CD4-positive, alpha-beta T cell treated with Interleukin-12 subunit alpha and Interleukin-12 subunit beta, for 1 hour (primary cell): Measurements from ENCODE around the gene RABL6.
"Not testable (repeated sequence)": the region's sequence is repeated elsewhere in the genome, so short reads cannot be mapped to it uniquely, and the experiment has no call there.

Experiments used
- DNase-seq: peaks from one replicate; pipeline ENCODE4 v3.0.0-alpha.2; 2020

The RABL6 gene, protein sequence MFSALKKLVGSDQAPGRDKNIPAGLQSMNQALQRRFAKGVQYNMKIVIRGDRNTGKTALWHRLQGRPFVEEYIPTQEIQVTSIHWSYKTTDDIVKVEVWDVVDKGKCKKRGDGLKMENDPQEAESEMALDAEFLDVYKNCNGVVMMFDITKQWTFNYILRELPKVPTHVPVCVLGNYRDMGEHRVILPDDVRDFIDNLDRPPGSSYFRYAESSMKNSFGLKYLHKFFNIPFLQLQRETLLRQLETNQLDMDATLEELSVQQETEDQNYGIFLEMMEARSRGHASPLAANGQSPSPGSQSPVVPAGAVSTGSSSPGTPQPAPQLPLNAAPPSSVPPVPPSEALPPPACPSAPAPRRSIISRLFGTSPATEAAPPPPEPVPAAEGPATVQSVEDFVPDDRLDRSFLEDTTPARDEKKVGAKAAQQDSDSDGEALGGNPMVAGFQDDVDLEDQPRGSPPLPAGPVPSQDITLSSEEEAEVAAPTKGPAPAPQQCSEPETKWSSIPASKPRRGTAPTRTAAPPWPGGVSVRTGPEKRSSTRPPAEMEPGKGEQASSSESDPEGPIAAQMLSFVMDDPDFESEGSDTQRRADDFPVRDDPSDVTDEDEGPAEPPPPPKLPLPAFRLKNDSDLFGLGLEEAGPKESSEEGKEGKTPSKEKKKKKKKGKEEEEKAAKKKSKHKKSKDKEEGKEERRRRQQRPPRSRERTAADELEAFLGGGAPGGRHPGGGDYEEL

DNA sequence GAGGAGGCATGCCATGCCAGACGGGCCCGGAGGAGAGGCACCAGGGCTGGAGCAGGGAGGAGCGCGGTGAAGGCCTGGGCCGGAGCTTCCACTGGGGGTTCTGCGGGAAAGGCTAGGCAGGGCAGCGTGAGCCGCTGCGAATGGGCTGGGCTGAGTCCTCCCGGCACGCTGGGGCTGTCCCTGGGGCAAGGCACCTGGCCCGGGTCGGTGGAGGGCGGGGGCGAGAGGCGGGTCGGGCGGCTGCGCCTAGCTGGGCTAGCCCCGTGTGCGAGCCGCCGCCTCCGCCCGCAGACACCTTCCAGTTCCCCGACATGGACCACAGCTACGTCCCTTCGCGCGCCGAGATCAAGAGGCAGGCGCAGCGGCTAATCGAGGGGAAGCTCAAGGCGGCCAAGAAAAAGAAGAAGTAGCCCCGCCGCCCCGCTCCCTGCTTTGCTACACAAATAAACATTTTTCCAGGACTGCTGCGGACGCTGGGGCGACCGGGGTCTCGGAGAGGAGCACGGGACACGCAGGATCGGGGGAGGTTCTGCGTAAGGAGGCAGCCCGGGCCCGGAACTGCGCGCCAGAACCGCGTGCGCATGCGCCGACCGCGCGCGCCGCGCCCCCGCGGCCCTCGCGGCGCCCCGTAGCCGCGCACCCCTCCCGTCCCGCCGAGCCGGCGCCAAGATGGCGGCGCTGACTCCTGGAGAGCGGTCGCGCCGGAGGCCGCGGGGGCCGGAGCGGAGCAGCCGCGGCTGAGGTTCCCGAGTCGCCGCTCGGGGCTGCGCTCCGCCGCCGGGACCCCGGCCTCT is at the start of gene RABL6:
Gene RABL6 (plus strand): TSS at position 668 of the 794 bp plus-strand sequence. CDS start 249 bp downstream, outside the sequence.
- peak; percentile 89 for DNase-seq

DNA sequence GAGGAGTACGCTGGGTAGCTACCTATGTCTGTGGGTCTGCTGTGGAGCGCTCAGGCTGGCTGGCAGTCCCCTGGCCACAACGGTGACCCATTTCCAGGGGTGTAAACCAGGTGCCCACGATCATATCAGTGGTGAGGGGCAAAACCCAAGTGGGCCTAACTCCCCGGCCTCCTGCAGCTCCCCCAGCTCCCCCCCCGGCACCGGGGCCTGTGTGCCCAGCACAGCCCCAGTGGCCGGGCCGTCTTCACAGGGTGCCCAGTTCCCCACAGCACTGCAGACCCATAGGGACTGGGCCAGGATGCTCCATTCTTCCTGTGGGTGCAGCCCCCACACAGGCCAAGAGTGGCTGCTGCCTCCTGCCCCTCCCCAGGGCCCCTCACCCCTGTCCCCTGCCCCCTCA is 48.7 kb upstream of the RABL6 start:
- no peak for DNase-seq

DNA sequence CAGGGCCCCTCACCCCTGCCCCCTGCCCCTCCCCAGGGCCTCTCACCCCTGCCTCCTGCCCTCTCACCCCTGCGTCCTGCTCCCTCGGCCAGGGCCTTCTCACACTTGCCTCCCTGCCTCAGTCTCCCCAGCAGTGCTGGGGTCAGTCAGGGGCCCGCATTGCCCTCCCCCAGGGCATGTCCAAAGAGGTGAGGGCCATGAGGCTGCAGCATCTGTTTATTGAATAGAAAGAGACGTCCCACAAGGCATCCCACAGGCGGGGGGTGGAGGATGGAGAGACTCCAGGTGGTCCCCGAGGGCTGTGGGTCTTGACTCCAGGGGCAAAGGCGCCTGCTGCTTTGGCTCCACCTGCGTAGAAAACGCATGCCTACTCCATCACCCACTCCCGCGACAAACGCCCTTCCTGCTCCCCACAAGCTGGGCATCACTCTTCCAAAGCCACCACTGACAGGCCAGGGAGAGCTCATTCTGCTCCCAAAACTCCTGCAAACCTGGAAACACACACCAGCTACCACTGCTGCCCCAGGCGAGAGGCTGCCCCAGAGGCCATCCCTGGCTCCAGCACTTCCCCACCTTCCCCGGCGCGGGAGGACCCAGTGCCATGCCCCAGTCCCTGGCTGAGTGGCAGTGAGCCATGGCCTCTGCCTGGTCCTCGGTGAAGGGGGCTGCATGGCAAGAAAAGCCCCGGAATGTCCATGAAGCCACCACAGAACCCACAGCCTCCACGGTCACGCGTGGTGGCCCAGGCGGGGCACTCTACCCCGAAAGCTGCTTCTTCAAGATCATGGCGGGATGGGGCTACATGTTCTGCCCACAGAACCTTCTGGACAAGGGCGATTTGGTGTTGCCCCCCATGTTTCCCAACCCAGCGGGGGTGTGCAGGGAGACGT is 48.1 kb upstream of the RABL6 start:
- no peak for DNase-seq

DNA sequence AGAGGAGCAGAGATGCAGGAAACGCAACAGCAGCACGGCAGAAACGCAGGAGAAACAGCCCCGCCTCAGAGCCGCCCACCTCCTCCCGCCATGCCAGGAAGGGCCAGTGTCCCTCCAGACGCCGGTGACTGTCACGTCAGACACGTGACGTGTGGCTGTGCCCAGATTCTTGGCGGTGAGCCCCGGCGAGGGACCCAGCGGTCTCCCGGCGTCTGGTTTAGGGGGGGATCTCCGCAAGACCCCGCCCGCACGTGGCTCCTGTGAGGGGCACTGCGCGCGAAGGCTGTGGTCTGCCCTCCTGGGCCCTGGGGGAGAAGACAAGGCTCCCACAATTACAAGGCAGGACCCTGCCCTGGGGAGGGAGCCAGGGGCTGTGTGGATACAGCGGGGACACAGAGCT is 47.3 kb upstream of the RABL6 start:
- no peak for DNase-seq

DNA sequence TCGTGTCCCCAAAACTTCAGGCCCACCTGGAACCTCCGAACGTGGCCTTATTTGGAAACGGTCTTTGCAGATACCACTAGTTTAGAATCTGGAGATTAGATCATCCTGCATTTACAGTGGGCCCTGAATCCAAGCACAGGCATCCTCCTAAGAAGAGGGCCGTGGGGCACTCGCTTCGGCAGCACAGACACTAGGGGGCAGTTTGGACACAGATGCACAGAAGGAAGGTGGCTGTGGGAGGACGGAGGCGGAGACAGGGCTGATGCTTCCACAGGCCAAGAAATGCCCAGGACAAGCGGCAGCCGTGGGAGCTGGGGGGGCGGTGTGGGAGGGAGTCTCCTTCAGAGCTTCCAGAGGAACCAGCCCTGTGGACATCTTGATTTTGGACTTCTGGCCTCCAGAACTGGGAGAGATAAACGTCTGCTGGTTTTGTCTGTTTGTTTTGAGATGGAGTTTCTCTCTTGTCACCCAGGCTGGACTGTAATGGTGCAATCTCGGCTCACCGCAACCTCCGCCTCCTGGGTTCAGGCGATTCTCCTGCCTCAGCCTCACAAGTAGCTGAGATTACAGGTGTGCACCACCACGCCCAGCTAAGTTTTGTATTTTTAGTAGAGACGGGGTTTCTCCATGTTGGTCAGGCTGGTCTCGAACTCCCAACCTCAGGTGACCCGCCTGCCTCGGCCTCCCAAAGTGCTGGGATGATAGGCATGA is 46.8 kb upstream of the RABL6 start:
- DNase-seq: not testable (repeated sequence)

DNA sequence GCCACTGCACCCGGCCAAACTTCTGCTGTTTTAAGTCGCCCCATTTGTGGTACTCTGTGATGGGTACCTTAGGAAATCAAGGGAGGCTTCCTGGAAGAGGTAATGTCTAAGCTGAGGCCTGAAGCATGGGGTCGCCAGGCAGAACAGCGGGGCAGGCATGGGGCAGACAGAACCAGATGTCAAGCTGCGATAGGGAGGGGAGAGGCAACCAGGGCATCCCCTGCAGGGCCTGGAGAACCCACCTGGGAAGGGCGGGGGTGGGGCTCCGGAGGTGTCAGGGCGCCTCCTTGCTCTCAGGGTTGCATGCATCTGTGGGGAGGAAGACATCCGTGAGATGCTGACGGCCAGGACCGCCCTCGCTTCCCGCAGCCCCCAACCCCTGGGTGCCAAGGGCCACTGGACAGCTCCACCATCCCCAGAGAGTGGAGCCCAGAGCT is 46.2 kb upstream of the RABL6 start:
- no peak for DNase-seq

DNA sequence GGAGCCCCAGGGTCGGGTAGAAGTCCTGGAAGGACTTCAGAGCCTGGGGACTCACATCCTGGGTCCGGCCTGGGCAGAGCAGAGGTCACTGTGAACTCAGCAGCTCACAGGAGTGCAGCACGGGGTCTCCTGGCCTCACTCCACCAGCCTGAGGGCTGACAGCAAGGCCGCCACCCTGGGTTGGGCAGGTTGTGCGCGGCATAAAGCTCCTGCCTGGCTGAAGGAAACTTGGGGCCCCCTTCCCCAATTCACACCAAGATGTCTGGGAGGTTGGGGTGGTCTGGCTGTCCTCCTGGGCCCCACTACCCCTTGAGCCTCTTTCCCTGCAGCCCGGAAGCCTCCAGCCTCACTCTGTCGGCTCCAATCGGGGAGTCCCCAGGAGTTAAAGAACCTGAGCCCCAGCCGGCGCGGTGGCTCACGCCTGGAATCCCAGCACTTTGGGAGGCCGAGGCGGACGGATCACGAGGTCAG is 45.5 kb upstream of the RABL6 start:
- no peak for DNase-seq

DNA sequence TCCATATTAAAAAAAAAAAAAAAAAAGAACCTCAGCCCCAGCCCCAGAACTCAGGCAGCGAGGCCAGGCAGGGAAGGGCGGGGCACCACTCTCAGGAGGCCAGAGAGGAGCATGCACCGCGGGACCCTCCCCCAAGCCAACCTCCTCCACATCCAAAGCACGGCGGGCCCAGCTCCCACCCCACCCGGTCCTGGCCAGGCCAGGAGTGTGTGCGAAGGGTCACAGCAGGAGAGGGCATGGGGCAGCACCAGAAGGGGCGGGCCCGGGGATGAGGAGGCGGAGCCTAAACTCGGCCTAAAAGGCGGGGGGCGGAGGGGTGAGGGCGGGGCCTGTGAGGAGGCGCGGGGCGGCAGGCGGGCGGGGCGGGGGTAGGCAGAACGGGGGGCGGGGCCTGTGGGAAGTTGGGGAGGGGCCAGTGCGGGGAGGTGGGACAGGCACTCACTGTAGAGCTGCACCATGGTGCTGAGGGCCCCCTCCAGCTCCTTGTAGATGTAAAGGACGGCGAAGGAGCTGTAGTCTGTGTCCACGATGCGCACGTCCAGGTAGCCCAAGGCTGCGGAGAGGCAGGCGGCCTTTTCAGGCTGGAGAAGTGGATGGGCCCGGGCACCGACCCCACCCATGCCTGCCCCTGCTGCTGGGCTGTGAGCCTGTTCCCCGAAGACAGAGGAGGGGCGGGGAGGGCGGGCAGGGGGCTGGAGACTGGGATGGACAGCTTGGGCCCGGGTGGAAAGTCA is 44.7 kb upstream of the RABL6 start:
- peak; percentile 52 for DNase-seq

DNA sequence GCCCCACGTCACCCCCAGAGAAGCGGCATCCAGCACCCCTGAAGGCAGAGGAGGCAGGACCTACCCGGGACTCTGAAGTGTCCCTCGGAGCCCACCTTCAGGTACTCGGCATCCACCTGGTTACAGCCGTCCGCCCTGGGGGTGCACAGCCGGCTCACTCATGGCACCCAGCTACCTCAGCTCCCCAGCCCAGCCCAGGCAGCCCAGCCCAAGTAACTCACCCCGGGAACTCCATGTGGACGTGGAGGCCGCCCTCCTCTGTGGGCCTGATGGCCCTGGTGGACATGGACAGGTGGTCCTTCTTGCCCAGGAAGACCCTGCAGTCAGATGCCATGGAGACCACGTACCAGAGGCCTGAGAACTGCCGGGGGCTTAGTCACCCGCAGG is 44.1 kb upstream of the RABL6 start:
- no peak for DNase-seq

DNA sequence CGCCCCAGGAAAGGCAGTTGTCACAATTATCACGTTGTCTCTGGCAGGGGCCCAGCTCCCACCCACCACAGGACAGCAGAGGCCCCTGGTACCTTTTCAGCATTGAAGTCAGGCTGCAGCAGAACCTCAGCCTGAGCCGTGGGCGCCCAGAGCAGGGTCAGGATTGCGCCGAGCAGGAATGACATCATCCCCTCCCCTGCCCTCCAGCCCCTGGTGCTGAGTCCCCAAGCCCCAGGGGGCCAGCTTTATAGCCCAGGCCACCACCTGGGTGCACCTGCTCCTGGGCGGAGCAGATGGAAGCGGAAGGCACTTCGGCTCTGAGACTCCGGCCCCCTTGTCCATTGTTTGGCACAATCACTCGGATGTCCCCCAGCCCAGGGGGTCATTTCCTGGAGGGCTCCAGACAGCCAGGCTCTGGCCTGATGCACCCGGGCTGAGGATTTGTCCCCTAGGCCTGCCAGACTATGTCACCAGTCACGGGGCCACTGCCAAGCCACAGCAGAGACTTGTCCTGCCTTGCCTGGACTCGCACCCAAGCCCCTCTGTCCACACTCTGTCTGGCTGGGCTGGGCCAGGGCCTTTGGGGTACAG is 43.4 kb upstream of the RABL6 start, which contains the start of gene LCN15:
Gene LCN15 (minus strand): TSS at position 218 of the 591 bp plus-strand sequence. CDS start 30 bp downstream, at position 188.
- no peak for DNase-seq

DNA sequence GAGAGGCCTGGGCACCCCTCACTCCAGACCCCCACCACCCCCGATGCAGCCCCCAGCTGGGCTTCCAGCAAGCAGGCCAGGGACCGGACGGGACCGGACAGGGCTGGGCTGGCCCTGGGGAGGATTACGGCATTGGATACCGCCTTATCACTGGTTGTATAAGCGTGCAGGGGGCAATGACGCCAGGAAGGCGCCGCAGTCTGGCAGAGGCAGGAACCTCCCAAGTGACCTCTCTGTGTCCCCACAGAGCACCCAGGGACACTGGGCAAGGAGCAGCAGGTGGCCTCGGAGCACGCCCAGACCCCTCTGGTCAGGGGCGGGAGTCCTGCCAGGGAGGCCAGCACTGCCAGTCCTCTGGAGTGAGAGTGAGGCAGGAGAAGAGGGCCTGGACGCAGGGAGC is 42.7 kb upstream of the RABL6 start:
- no peak for DNase-seq

DNA sequence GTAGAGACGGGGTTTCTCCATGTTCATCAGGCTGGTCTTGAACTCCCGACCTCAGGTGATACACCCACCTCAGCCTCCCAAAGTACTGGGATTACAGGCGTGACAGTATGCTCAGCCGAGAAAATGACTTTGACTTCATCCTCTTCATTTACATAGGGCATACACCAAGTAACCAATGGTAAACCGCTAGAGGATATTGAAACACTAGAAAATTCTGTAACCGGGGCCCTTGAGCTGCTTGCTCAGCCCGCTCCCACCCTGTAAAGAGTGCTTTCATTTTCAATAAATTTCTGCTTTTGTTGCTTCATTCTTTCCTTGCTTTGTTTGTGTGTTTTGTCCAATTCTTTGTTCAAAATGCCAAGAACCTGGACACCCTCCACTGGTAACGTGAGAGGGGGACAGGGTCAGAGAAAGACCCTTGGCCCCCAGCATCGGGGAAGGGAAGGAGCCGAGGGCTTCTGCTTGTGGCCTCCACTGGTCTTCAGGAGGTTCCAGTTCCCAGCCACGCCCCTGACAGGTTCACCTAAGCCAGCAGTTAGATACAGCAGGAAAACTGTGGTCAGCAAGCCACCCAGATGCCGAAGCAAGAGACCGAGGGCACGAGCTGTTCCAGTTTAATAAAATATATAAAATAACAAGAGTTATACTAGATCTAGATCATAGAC is 41.9 kb upstream of the RABL6 start:
- DNase-seq: not testable (repeated sequence)

DNA sequence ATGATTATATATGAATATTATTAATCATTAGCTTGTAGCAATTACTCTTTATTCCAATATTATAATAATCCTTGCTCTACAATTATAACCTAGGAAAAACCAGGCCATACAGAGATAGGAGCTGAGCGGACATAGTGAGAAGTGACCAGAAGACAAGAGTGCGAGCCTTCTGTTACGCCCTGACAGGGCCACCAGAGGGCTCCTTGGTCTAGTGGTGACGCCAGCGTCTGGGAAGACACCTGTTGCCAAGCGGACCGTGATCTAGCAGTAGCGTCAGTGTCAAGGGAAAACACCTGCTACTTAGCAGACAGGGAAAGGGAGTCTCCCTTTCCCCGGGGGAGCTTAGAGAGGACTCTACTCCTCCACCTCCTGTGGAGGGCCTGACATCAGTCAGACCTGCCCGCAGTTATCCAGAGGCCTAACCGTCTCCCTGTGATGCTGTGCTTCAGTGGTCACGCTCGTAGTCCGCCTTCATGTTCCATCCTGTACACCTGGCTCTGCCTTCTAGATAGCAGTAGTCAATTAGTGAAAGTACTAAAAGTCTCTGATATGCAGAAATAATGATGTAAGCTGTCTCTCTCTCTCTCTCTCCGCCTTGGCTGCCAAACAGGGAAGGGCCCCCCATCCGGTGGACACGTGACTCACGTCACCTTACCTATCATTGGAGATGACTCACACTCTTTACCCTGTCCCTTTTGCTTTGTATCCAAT is 41.2 kb upstream of the RABL6 start:
- peak; percentile 65 for DNase-seq

DNA sequence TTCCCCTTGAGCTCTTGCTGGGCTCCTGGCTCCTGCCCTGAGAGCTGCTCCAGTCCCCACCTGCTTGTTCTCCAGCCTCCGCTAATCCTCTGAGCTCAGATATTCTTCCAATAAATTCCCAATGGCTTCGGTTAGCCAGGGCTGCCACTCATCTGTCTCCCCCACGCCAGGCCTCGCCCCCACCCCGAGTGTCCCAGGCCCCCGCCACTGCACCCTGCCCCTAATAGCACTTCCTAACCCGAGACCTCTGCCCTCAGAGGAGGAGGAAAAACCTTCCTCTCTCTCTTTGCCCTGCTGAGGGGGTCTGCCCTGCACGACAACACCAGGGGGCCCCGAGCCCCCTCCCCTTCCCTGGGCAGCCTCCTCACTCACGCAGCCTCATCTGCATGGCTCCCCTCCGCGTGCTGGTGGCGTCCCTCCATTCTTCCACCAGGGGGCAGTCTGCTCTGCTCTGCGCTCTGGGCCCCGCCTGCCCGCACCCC is 38.0 kb upstream of the RABL6 start:
- DNase-seq: peak; percentile 61

DNA sequence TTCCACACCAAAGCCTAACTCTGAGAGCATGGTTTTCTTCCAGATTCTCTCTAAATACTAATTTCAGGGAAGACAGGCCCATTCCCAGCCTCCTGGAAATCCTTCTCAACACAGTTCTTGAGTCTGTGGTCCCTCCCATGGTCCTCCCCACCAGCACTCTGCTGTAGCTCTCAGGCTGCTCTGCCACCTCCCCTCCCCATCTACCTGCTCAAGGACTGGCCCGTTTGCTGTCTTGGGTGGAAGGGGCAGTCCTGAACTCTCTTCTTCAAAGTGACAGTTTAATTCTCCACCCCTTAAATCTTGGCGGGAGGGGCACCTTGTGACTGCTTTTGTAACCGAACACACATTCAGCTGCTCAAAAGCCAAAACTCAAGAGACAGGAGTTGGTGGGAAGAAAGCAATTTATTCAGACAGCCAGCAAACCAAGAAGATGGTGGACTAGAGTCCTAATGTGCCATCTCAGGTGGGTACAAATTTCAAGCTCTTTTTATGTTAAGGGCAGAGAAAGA is 35.8 kb upstream of the RABL6 start:
- DNase-seq: no peak

DNA sequence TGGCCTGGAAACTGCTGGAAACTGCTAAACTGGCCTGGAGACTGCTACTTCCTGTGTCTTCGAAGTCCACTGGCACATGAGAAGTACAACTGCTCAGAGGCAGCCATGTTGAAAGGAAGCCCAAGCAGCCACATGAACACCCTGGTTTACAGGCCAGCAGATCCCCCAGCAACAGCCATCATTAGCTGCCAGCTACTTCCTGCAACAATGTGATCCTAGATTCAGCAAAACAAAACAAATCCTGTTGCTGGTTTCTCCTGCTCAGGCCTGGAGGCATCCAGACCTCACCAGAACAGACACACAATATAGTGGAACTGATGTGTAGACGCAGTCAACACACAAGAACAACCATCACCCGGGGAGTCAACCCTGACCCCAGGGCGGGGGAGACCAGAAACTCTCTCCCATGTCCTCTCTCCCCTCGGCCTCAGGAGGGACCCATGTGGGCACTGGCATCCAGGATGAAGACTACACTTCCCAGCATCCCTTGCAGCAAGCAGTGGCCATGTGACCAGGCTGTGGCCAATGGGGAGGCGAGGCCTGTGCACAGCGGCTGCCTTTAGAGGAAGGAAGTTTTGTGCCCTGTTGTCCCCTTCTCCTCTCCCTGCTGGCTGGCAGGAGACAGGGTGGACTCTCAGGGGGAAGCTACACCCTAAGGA is 34.2 kb upstream of the RABL6 start:
- DNase-seq: no peak

DNA sequence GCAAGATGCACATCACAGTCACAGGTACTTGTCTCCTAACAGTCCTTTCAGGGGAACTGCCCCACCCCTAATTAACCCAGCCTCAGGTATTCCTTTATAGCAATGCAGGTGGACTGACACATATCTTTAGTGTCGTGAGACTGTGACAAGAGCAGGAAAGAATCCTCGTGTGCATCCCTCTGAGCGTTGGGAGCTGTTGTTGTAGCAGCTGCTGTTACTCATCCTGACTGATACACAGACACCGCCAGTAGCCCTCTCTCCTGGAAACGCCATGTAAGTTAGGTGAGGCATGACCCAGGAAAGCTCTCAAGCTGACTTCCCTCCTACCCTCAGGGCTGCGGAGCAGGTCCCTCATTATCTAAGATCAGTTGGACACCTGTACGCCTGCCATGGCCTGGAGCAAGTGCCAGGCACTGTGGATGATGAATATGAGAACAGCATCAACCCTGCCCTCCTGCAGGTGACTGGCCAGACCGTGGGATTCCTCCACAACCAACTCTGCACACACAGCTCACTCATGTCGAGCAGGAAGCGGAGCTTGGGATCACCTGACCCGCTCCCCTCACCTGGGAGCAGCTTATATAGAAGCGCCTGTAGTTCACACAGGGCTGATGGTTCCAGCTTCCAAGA is 33.2 kb upstream of the RABL6 start:
- no peak for DNase-seq

DNA sequence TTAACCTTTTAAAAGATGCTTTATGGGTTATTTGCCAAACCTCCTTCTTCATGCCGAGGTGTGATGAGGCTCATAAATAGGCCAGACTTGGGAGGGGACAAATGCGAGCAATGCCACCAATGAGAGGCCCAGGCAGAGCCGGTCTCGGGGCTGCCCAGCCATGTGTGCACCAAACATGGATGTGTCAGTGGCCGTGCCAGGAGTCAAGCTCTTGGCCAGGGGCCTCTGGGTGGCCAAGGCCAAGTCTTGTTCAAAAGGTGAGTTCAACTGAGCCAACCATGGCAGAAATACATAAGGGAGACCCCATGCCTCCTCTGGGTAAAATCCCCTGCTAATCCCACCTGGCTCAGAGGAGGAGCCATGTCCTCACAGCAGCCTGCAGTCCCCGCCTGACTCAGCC is 32.6 kb upstream of the RABL6 start:
- DNase-seq: no peak
